ENCODE results near the gene PREX1. TPM values are rescaled to one million over a fixed set of nuclear protein-coding genes. Genes with fewer than 3 reads are reported as not detected.

Gene PREX1
- total RNA-seq, 1 experiment from 2014 or later, result not detected

DNA sequence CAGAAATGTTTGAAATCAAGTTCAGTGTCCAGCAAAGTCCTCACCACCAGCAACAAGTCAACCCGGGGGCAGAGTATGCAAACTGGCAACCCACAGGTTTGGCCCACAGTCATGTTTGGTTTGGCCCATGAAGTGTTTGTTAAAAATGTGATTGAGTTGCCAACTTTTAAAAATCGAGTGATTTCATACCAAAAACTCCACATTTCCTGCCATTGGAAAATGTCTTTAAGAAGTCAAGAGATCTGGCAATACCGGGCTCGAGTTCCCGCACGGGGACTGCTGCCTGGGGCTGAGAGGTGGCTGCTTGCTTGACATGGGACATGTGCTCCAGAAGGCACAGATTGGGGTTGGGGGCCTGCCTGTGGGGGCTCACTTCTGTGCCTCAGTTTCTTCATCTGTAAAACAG lies 36.1 kb downstream of the PREX1 start:
- H3K27me3 Mint-ChIP-seq (ENCODE audit: insufficient read depth, unreplicated experiment), result peaks cover 60% of the 10 kb centered on the region
- ChIA-PET POLR2A (no interaction called here), CTCF (interaction anchor here (0.5 to 1.1 kb wide), 3 partner anchors 17 to 133 kb away, joined by 3 to 4 read pairs (median 3); no protein-coding TSS in a partner anchor)
- peaks cover 12% of the 10 kb centered on the region for H3K4me1 Mint-ChIP-seq (ENCODE audit: insufficient read depth, unreplicated experiment)
- no peak overlapping the region for H3K4me3 Mint-ChIP-seq (ENCODE audit: unreplicated experiment)
- BruUV-seq (replicated peaks), result no TSS peak
- no peaks in the 10 kb centered on the region for H3K36me3 Mint-ChIP-seq (ENCODE audit: insufficient read depth, unreplicated experiment)
- peak; percentile 62 for DNase-seq (ENCODE audit: unreplicated experiment)
- TF ChIP-seq CTCF (IDR thresholded peaks at IDR 0.05; ENCODE audit: unreplicated experiment), result no peak
- no peak overlapping the region for H3K27ac Mint-ChIP-seq (ENCODE audit: low read depth, unreplicated experiment)
- no peaks in the 10 kb centered on the region for H3K9me3 Mint-ChIP-seq (ENCODE audit: unreplicated experiment)
- intact Hi-C loops (cut with micrococcal nuclease), result no loop called here

GRCh38 chr20:48791014-48791413 lies 36.8 kb downstream of the PREX1 start:
- H3K27ac Mint-ChIP-seq (ENCODE audit: low read depth, unreplicated experiment), result no peak overlapping the region
- peak; percentile 17 for DNase-seq (ENCODE audit: unreplicated experiment)

DNA sequence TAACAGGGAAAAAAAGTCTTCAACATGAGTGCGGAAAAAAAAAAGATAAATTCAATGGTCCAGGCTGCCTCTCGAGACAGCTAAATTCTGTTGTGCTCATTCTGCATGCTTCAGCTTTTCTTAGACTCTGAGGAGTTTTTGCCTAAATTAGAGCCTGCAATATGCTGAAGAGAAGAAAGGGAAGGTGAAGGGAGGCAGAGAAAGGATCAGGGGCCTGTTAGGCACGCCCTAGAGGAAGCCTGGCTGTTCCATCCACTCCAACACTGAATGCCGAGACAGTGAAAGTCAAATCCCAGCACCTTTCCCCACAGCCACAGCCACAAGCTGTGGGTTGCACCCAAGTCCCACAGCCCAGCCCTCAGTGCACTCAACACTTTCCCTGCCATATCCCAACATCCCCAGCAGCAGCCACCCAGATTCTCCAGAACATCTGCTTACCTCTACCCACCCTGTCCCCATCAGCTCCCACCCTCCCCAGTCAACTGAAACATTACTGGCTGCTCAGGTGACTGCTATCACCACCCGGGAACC lies 37.3 kb downstream of the PREX1 start:
- POLR2A ChIA-PET, result no interaction called here
- Mint-ChIP-seq H3K4me1 (ENCODE audit: insufficient read depth, unreplicated experiment) (peaks cover 12% of the 10 kb centered on the region), H3K27me3 (ENCODE audit: insufficient read depth, unreplicated experiment) (peaks cover 70% of the 10 kb centered on the region), H3K9me3 (ENCODE audit: unreplicated experiment) (no peaks in the 10 kb centered on the region), H3K27ac (ENCODE audit: low read depth, unreplicated experiment) (no peak overlapping the region), H3K4me3 (ENCODE audit: unreplicated experiment) (no peak overlapping the region), H3K36me3 (ENCODE audit: insufficient read depth, unreplicated experiment) (peaks cover 4% of the 10 kb centered on the region)
- intact Hi-C loops (cut with micrococcal nuclease), result no loop called here
- CTCF ChIA-PET, result interaction anchor here (0.5 kb wide), 1 partner anchor 350 kb away, joined by 7 read pairs; no protein-coding TSS in a partner anchor
- no TSS peak for BruUV-seq (replicated peaks)
- TF ChIP-seq CTCF (IDR thresholded peaks at IDR 0.05; ENCODE audit: unreplicated experiment), result no peak
- no peak for DNase-seq (ENCODE audit: unreplicated experiment)

More at GRCh38 chr20:48791014-48791413, 36.8 kb downstream of the PREX1 start:
- ChIA-PET CTCF (interaction anchor here (0.5 to 1.1 kb wide), 3 partner anchors 113 to 351 kb away, joined by 3 to 7 read pairs (median 4); no protein-coding TSS in a partner anchor), POLR2A (no interaction called here)
- Mint-ChIP-seq H3K4me3 (ENCODE audit: unreplicated experiment) (no peak overlapping the region), H3K9me3 (ENCODE audit: unreplicated experiment) (no peaks in the 10 kb centered on the region), H3K27me3 (ENCODE audit: insufficient read depth, unreplicated experiment) (peaks cover 66% of the 10 kb centered on the region), H3K36me3 (ENCODE audit: insufficient read depth, unreplicated experiment) (peaks cover 4% of the 10 kb centered on the region), H3K4me1 (ENCODE audit: insufficient read depth, unreplicated experiment) (peaks cover 12% of the 10 kb centered on the region)
- intact Hi-C loops (cut with micrococcal nuclease), result no loop called here
- no TSS peak for BruUV-seq (replicated peaks)
- no peak for TF ChIP-seq CTCF (IDR thresholded peaks at IDR 0.05; ENCODE audit: unreplicated experiment)

- POLR2A ChIA-PET, result no interaction called here
These were observed 37.9 kb downstream of the PREX1 start for GRCh38 chr20:48789781-48790472.

More at GRCh38 chr20:48789781-48790472, 37.9 kb downstream of the PREX1 start:
- peaks cover 4% of the 10 kb centered on the region for H3K36me3 Mint-ChIP-seq (ENCODE audit: insufficient read depth, unreplicated experiment)
- no TSS peak for BruUV-seq (replicated peaks)
- no peak overlapping the region for H3K27ac Mint-ChIP-seq (ENCODE audit: low read depth, unreplicated experiment)
- H3K4me1 Mint-ChIP-seq (ENCODE audit: insufficient read depth, unreplicated experiment), result peaks cover 12% of the 10 kb centered on the region
- CTCF ChIA-PET, result no interaction called here
- no peaks in the 10 kb centered on the region for H3K9me3 Mint-ChIP-seq (ENCODE audit: unreplicated experiment)
- intact Hi-C loops (cut with micrococcal nuclease), result no loop called here
- peaks cover 69% of the 10 kb centered on the region for H3K27me3 Mint-ChIP-seq (ENCODE audit: insufficient read depth, unreplicated experiment)
- no peak overlapping the region for H3K4me3 Mint-ChIP-seq (ENCODE audit: unreplicated experiment)
- no peak for DNase-seq (ENCODE audit: unreplicated experiment)
- no peak for TF ChIP-seq CTCF (IDR thresholded peaks at IDR 0.05; ENCODE audit: unreplicated experiment)
